HG03354 (cell line): ENCODE results near the gene IL21R.

Experiments used
- ATAC-seq: cut with Tn5 transposase; IDR thresholded peaks from one replicate; pipeline ENCODE4 v1.9.1; 2021; ENCODE audit warnings: mild to moderate bottlenecking; ENCODE audit not compliant: unreplicated experiment, poor library complexity, severe bottlenecking

Gene IL21R

DNA sequence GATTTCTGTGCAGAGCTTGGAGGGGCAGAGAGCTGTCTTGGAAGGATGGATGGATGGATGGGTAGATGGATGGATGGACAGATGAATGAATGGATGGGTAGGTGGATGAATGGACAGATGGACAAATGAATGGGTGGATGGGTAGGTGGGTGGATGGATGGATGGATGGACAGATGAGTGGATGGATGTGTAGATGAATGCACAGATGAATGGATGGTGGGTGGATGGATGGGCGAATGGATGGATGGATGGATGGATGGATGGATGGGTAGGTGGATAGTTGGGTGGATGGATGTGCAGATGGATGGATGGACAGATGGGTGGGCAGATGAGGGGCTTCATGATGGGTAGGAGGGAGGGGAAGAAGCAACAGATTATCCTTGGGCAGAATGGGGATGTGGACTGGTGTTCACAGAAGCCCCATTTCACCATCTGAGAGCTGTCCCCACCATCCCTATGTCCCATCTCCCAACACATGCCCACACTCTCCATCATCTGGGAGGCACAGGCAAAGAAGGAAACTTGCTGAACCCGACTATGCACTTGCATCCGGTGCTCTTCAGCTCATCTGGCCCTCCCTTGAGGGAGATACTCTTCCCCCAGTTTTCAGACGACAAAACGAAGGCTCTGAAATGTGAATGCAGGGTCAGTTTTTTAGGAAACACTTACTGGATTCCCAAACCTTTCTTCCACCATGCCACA, 57.2 kb downstream of the IL21R start:
- no peak for ATAC-seq

DNA sequence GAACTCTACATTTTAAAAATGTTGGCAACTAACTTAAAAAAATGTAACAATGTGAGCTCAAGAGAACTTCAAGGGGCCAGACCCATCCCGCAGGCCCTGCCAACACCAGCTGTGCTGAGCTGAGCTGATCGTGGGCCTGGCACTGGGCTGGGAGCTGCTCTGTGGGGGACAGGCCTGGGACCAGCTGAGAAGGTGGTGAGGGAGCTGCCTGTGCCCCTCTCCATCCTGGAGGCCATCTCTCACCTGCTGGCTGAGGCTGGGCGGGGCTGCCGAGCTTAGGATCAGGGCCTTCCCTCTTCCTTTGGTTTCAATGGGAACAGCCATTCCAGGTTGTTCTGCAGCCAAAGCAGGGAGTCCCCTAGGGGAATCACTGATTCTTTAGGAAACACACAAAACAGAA, 58.2 kb downstream of the IL21R start:
- no peak for ATAC-seq

GRCh38 chr16:27460663-27461482, 58.9 kb downstream of the IL21R start:
- ATAC-seq = no peak

DNA sequence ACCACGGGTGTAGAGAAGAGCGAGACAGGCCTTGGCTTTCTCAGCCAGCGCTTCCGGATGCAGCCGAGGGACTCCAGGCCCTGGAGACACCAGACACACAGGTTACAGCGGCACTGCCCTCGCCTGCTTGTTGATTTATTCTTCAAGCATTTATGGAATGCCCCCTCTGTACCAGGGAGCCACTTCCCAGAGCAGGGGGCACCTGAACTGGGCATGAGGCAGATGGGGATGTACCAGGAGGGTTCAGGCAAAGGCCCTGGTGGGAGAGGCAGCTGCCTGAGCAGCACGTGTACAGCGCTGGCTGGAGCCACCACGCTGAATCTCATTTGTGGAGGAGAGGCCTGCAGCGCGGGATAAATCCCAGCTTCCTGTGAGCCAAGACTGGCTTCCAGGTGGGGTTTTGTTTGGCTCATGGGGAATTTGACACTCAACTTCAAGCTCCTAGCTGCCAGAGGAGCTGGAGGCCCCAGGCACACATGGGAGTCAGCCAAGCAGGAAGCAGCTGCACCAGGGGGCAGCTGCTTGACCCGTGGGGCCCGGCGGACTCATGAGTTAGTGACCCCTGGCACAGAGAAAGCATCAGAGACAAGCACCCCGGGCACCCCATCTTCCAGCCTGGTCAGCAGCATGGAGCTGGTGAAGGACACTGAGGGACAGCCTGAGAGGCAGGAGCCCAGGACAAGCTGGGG, 59.7 kb downstream of the IL21R start:
- no peak for ATAC-seq

DNA sequence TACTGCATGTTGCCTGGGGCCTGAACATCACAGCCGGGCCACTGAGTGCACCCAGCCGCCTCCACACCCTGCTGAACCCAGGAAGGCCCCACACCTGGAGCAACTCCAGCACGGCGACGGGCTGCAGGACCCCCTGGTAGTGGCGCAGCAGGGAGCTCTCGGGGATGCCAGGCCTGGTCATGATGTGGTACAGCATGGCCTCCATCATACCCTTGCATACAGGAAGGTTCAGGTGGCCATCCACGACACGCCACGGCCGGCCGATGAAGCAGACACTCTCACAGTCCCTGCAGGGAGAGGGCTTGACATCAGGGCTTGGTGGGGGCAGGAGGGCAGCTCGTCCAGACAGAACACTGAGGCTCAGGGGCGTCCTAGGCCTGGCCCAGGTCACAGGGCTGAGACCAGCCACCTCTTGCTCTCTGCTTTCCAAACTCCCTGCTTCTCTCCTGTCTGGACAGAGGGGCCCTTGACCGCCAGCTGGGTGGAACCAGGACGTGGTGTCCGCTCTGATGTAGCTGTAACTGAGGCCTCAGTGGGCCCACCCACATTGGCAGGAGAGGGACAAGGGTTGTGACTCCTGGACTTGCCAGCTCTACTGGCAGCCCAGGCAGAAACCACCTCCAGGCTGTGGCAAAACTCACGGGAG, 60.3 kb downstream of the IL21R start:
- no peak for ATAC-seq

DNA sequence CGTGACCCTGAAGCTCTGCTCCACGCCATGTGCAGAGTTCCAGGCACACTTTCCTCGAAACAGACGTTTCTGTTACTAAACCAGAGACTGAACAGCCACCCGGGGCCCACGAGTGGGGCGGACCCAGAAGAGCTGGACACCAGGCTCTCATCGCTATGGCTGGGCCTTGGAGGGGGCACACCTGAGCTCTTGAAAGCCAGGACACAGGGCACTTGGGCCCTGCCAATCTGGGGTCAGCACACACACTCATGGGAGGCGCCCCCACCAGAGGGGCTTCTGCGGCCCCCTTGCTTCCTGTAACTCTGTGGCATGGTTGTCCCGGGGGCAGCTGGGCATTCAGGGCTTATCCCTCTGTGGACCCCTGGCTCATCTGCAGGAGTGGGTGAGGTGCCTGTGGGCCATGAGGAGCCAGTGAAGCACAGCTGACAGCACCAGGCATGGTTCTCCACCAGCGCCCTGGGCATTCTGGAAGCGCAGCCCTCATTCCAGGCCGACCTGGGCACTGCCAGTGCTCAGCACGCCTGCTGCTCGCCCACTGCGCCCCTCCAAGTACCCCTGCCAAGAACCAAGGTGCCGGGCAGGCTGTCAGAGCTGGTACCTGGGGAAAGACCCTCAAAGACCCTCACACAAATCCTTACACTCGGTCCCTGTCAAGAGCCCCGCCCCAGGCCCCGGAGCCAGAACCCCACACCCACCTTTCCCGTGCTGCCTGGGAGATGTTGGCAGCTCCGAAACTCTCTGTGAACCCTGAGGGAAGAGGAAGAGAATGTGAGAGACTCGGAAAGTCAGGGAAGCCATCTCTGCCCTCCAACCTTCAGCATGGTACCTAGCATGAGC, 61.1 kb downstream of the IL21R start:
- ATAC-seq = no peak

- no peak for ATAC-seq
Measured at GRCh38 chr16:27463741-27464591, 62.0 kb downstream of the IL21R start.

DNA sequence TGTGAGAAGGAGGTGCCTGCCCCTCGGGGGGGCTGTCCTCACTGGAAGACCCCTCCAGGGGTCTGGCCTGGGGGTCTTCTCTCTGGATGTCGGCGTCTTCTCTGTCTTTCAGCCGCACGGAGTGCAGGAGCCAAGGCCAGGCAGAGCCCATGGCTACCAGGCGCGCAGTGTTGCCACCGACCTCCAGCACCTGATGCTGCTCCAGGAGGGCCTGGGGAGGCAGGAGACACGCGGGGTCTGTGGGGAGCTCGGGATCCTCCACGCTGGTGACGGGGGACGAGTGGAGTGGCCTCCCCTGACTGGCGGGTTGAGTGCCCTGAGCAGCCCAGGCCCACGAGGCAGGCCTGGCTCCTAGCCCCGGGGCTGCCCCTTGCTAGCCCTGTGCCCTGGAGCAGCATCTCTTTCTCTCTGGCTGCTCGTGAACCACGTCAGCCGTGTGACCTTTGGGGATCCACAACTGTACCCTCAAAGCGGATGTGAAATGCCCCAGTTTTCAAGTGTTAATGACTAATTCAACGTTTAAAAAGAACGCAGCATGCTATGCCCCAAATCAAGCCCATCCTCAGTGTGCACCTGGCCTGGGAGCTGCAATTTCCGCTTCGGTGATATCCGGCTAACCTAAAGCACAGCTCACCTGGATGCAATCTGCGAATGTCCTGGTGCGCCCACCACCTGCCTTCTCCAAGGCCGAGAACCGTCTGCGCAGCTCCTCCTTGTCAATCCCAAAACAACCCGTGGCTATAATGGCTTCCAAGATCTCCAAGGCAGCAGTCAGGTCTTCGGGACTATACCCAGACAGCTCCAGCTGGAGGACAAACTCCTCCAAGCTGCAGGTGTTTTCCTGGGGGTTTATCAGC, 62.9 kb downstream of the IL21R start:
- no peak for ATAC-seq

- ATAC-seq = no peak
Measured at GRCh38 chr16:27465483-27465879, 63.5 kb downstream of the IL21R start.

DNA sequence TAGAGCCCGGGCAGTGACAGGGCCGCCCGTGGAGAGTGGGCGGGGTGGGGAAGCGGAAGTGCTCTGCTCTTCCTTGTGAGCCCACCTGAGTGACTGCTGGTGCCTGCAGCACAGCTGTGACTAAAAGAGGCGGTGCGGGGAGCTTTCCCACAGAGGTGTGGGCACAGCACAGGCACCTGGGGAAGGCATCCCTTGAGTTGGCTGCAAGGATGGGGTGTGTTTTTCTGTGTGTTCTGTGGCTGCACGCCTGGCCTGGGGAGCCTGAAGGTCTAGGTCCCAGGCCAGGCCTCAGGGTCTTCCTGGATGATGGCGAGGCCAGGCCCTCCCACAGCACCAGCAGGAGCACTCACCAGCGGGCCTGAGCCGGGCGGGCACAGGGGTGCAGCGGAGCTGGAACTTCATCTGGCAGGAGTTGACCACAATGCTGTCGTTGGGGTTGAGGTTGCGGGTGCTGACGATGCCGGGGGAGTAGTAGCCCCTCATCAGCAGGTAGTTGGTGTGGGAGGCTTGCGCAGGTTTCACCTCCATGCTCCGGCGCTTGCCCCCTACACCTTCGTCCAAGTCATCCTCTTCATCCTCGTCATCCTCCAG, 67.1 kb downstream of the IL21R start:
- ATAC-seq = no peak

DNA sequence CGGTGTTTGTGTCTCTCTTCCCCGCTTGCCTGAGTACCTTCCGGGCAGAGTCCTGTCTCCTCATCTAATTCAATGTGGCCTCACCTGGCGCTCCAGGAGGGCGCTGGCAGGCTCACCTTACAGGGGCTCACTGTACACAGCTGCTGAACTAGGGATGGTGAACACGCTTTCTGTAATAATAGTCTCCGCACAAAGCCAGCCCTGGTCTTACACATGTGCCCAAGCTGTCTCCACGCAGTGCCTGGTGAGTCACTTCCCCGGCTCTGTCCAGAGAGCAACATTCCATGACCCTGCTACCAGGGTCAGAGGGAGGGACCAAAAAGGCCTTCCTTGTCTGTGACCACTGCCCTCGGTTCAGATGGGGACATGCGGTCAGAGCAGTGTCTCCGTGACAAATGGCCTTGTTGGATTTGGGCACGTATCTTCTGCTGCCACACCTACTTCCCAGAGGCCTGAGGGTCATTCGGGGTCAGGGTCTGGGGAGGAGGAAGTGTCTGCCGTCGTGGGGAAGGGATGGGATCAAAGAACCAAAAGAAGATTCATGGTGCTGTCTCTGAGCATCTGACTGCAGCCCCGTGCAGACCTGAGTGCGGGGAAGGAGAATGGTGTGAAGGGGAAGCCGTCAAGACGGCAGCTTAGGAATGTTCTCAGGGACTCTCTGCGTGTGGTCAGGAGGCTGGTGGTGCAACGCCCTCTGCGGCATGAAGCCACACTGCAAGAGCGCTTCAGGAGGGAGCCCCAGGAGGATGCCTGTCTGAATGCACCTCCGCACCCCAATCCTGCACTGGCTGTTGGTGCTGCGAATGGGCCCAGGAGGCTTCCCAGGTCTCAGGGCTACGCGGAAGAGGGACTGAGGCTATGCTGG, 68.8 kb downstream of the IL21R start:
- ATAC-seq = no peak

GRCh38 chr16:27471661-27472060, 69.7 kb downstream of the IL21R start:
- no peak for ATAC-seq

- ATAC-seq = no peak
Measured at GRCh38 chr16:27472091-27473020, 70.4 kb downstream of the IL21R start.

DNA sequence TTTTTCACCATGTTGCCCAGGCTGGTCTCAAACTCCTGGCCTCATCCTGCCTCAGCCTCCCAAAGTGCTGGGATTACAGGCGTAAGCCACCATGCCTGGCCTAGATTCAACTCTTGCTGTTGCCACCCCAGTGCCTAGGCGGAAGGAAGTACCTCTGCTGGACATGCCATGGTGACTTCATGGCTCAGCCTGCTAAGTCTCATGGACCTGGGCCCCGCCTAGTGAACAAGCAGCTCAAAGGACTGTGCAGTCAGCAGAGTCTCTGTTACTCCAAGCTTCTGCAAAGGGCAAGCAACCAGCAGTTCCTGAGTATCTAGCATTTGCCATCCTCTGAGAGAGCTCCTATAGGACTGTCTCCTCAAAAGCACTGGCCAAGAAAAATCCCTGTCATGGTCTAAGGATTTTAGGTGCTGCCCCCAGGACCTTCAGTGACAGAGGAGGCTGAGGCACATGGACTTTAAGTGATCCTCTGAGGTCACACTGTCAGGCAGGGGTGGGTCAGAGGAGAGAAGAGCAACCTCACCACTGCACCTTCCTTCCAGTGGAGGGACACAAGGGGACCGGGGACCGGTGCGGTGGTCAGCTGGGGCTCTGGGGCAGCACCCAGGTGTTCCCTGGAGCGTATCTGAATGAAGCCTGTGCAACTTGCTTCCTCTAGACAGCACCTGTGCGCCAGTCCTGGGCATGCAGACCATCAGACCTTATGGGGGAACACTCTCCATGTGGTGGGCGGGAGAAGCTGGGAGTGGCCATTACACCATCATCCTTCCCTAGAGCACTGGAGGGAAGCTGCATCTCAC, 71.3 kb downstream of the IL21R start:
- ATAC-seq = no peak

- no peak for ATAC-seq
Measured at GRCh38 chr16:27474041-27474440, 72.1 kb downstream of the IL21R start.
